Measurements from ENCODE around the gene BANF2.

- TF ChIP-seq CTCF (IDR thresholded peaks at IDR 0.05 in 2 of 3, conservative IDR thresholded peaks at IDR 0.05 in 1 of 3; ENCODE audit: control insufficient read depth in 2 of 3, extremely low read depth in 1 of 3, insufficient read depth in 1 of 3, low read depth in 3 of 3, low read length in 3 of 3) = no peak
- no peak for TF ChIP-seq ZBTB33 (IDR thresholded peaks at IDR 0.05)
- TF ChIP-seq NR2C2 (IDR thresholded peaks at IDR 0.05; ENCODE audit: borderline replicate concordance, control insufficient read depth, insufficient read length, low read depth) = no peak
- TF ChIP-seq ATF7 (IDR thresholded peaks at IDR 0.05; ENCODE audit: low read depth) = no peak
- TF ChIP-seq EP300 (IDR thresholded peaks at IDR 0.05; ENCODE audit: borderline replicate concordance in 1 of 2, control insufficient read depth in 1 of 2, low read depth in 2 of 2, low read length in 2 of 2) = no peak
- TF ChIP-seq STAT1 (conservative IDR thresholded peaks at IDR 0.05) = no peak
These were observed 48.5 kb upstream of the BANF2 start for GRCh38 chr20:17651129-17651759.
